Prostate gland (tissue), 2 donors: ENCODE data around the gene SEC61A1. TPM values are rescaled to one million over a fixed set of nuclear protein-coding genes. Genes with fewer than 3 reads are reported as not detected.

Source experiments
- DNase-seq: peaks from one replicate; pipeline ENCODE4 v3.0.0-alpha.2; 2019; ENCODE audit warnings: low spot score
- H3K27ac ChIP-seq, 2 donors: fragments of 200-600 bp; sonication (generic); 2 replicates each; pipeline ENCODE4 v1.5.1; 2017 to 2019
- H3K27me3 ChIP-seq: fragments of 200-600 bp; sonication (generic); replicated peaks from 2 replicates; pipeline ENCODE4 v1.5.1; 2019; ENCODE audit not compliant: insufficient read depth
- H3K36me3 ChIP-seq, 2 donors: fragments of 200-600 bp; sonication (generic); 1 replicate in 1 of 2; 2 replicates in 1 of 2; pipeline versions ENCODE4 v1.5.1 to v1.8.1; 2017 to 2019
- H3K4me1 ChIP-seq: fragments of 200-600 bp; sonication (generic); replicated peaks from 2 replicates; pipeline ENCODE4 v1.5.1; 2019
- H3K4me3 ChIP-seq, 2 donors: fragments of 200-600 bp; sonication (generic); 2 replicates each; pipeline ENCODE4 v1.5.1; 2017 to 2019
- H3K9me3 ChIP-seq: fragments of 200-600 bp; sonication (generic); 2 replicates; pipeline ENCODE4 v1.5.1; 2017
- POLR2A ChIP-seq: fragments of 450-650 bp; IDR thresholded peaks from one replicate; pipeline ENCODE4 v1.6.1; 2016; ENCODE audit warnings: antibody characterized with exemption, mild to moderate bottlenecking
- POLR2AphosphoS5 ChIP-seq: sonication (generic); formaldehyde crosslinking; IDR thresholded peaks from one replicate; pipeline ENCODE4 v1.6.1; 2017; ENCODE audit warnings: antibody characterized with exemption
- WGBS: methylation state at CpG from one replicate; pipeline ENCODE4 v1.1.5; 2018; 5-methylcytosine and 5-hydroxymethylcytosine counted together
- intact Hi-C: fragments of 100-400 bp; cut with DNase I; formaldehyde crosslinking; loops from one replicate; pipeline ENCODE4 v1.14.2; 2022
- total RNA-seq, 2 donors: library from RNA; depleted of rRNA; stranded (reverse); fragments of >200 nt; gene quantifications; one replicate each; pipeline ENCODE4 v1.1.0, GENCODE V29; 2016
- TF ChIP-seq, protein P1 (sequence below), 4 experiments: fragments of 200-600 bp in 2 of 4; fragments of 450-650 bp in 2 of 4; sonication (generic) in 2 of 4; IDR thresholded peaks; 1 replicate in 3 of 4; 2 replicates in 1 of 4; pipeline ENCODE4 v1.5.1; 2016 to 2019; ENCODE audit warnings: antibody characterized with exemption in 4 of 4, mild to moderate bottlenecking in 2 of 4, moderate library complexity in 2 of 4

SEC61A1 gene
- total RNA-seq, 2 donors from 2014 or later, result 166 to 195 TPM

DNA sequence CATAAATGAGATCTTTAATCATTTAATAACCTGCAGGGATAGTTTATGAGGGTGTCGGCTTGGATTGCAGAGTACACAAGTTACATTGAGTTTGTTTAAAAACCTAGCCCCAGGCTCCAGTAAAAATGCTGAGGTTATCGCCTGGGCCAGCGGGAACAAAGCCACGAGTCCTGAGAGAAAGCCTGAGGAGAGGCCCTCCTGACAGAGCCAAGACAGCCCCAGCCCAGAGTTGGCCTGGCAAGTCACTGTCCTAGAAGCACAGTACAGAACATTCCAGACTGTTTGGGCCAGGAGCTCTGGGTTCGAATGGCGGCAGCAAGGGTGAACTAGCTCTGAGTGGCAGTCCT lies 32.4 kb downstream of the SEC61A1 start:
- Histone ChIP-seq H3K27ac (peak overlapping the region; percentile 1 to 4), H3K9me3 (no peaks in the 10 kb centered on the region), H3K36me3 (no peaks in the 10 kb centered on the region), H3K27me3 (no peaks in the 10 kb centered on the region), H3K4me1 (peaks cover 14% of the 10 kb centered on the region), H3K4me3 (no peak overlapping the region)
- TF ChIP-seq, protein P1, sequence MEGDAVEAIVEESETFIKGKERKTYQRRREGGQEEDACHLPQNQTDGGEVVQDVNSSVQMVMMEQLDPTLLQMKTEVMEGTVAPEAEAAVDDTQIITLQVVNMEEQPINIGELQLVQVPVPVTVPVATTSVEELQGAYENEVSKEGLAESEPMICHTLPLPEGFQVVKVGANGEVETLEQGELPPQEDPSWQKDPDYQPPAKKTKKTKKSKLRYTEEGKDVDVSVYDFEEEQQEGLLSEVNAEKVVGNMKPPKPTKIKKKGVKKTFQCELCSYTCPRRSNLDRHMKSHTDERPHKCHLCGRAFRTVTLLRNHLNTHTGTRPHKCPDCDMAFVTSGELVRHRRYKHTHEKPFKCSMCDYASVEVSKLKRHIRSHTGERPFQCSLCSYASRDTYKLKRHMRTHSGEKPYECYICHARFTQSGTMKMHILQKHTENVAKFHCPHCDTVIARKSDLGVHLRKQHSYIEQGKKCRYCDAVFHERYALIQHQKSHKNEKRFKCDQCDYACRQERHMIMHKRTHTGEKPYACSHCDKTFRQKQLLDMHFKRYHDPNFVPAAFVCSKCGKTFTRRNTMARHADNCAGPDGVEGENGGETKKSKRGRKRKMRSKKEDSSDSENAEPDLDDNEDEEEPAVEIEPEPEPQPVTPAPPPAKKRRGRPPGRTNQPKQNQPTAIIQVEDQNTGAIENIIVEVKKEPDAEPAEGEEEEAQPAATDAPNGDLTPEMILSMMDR (IDR thresholded peaks at IDR 0.05), result no peak
- TF ChIP-seq POLR2A, result no peak
- TF ChIP-seq POLR2AphosphoS5, result peak; percentile 64
- intact Hi-C loops, result no loop called here
- WGBS, result 32% methylated on average over 6 of the region's 6 CpGs
- peak; percentile 48 for DNase-seq

DNA sequence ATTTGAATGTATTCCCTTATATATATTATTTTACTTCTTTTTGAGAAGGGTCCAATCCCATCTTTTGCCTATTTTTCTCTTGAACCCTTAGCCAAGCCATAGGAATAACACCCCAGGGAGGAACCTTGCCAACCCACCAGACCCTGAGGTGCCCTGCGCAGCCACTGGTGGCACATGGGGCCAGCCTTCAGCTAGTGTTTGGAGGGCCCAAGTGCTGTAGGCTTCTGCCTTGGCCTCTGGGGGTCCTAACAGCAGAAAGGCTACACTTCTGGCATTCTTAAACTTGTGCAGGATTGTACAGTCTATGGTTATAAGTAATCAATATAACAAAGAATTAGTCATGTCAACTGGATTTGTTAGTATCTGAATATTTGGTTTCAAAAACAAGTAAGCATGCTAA lies 36.9 kb downstream of the SEC61A1 start:
- H3K27ac ChIP-seq, result no peak overlapping the region
- peaks cover 3% of the 10 kb centered on the region for H3K4me1 ChIP-seq
- no peak overlapping the region for H3K4me3 ChIP-seq
- intact Hi-C loops, result no loop called here
- H3K36me3 ChIP-seq, result no peaks in the 10 kb centered on the region
- no peak for DNase-seq
- H3K27me3 ChIP-seq, result no peaks in the 10 kb centered on the region
- TF ChIP-seq, protein P1 (IDR thresholded peaks at IDR 0.05), result no peak
- TF ChIP-seq POLR2A (no peak), POLR2AphosphoS5 (no peak)
- H3K9me3 ChIP-seq, result no peaks in the 10 kb centered on the region
- WGBS, result 100% methylated on average over 1 of the region's 1 CpG

DNA sequence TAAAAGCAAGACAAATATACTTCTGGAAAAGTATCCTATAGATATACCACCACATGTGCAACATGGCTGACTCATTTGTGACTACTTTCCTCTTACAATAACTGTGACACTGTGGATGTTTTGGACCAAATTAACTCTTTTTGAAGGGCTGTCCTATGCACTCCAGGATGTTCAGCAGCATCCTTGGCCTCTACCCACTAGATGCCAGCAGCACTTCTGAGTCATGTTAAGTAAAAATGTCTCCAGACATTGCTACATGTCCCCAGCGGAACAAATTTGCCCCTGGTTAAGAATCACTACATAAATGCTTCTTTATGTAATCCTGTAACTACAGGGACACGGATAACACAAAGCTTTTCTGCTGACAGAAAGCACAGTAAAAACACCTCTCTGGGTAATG lies 39.3 kb downstream of the SEC61A1 start:
- intact Hi-C loops, result no loop called here
- no peaks in the 10 kb centered on the region for H3K4me1 ChIP-seq
- WGBS, result 78% methylated on average over 2 of the region's 2 CpGs
- no peak overlapping the region for H3K27ac ChIP-seq
- no peaks in the 10 kb centered on the region for H3K36me3 ChIP-seq
- DNase-seq, result no peak
- no peak for TF ChIP-seq POLR2A
- TF ChIP-seq, protein P1 (IDR thresholded peaks at IDR 0.05), result no peak
- no peak for TF ChIP-seq POLR2AphosphoS5
- H3K27me3 ChIP-seq, result no peaks in the 10 kb centered on the region
- H3K4me3 ChIP-seq, result no peak overlapping the region
- H3K9me3 ChIP-seq, result no peaks in the 10 kb centered on the region

DNA sequence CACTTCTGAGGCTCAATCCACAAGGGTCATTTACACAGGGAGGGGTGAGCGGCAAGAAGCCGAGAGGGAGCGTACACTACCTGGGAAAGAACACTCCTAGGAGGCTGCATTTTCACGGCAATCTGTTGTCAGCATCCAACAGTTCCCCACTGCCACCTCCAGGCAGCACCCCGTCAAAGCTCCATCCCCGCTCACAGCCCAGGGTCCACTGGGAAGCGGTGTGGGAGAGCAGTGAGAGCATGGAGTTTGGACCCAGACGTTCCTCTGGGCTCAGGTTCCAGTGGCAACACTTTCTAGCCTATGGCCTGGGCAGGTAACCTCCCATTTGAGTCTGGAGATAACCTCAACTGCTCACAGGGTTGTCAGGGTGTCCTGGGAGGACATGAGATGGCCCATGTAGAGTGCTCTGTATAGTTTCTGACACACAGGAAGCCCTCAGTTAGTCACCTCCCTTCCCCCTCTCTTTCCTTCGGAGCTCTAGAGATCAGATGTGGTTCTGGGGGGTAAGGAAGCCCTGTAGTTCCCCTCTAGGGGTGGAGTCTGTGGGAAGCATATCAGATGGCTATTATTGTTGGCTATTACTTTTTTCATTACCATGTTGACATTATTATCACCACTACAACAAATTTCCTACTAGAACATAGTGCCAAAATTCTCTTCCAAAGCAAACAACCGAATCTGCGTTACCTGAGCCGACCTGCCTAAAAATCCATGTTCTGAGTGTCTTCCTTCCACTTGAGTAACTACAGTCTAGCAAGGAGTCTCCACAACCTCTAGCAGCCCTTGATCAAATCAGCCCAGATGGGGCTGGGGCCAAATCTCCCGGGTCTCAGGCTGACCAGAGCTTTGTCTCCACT lies 42.3 kb downstream of the SEC61A1 start:
- H3K27ac ChIP-seq, result peak overlapping the region in 1 of 2 donors; percentile 39
- intact Hi-C loops, result loop anchor here (5.0 kb wide), 2 partner anchors 408 to 513 kb away; no protein-coding TSS in a partner anchor
- no peak for TF ChIP-seq POLR2AphosphoS5
- no peak for TF ChIP-seq POLR2A
- TF ChIP-seq, protein P1 (IDR thresholded peaks at IDR 0.05), result no peak
- no peaks in the 10 kb centered on the region for H3K9me3 ChIP-seq
- DNase-seq, result no peak
- no peaks in the 10 kb centered on the region for H3K4me1 ChIP-seq
- H3K4me3 ChIP-seq, result no peak overlapping the region
- 68% methylated on average over 13 of the region's 13 CpGs for WGBS
- no peaks in the 10 kb centered on the region for H3K27me3 ChIP-seq
- H3K36me3 ChIP-seq, result no peaks in the 10 kb centered on the region
